ENCODE data around the gene PRKAR1B.
"Not testable (repeated sequence)": the region's sequence is repeated elsewhere in the genome, so short reads cannot be mapped to it uniquely, and the experiment has no call there.

The PRKAR1B gene

GRCh38 chr7:743341-744127 is 16.5 kb upstream of the PRKAR1B start:
- intact Hi-C loops (cut with DNase I), result not testable (repeated sequence)
- peak in 3 of 10 donors; percentile 47 to 85 (median 76) for DNase-seq

GRCh38 chr7:742791-743190 is 15.7 kb upstream of the PRKAR1B start:
- intact Hi-C loops (cut with DNase I), result no loop called here
- peak in 2 of 10 donors; percentile 22 to 31 for DNase-seq

GRCh38 chr7:741850-742249 is 14.8 kb upstream of the PRKAR1B start:
- intact Hi-C loops (cut with DNase I), result no loop called here
- peak in 2 of 10 donors; percentile 70 to 73 for DNase-seq

GRCh38 chr7:741191-741671 is 14.2 kb upstream of the PRKAR1B start:
- intact Hi-C loops (cut with DNase I), result no loop called here
- DNase-seq, result peak in 2 of 10 donors; percentile 58

- peak in 3 of 10 donors; percentile 2 to 83 (median 75) for DNase-seq
- intact Hi-C loops (cut with DNase I), result no loop called here
Observed at GRCh38 chr7:739983-740942, 13.2 kb upstream of the PRKAR1B start.

GRCh38 chr7:739455-739982 is 12.4 kb upstream of the PRKAR1B start:
- DNase-seq, result peak in 3 of 10 donors; percentile 14 to 83 (median 59)
- intact Hi-C loops (cut with DNase I), result no loop called here

GRCh38 chr7:738723-739454 is 11.8 kb upstream of the PRKAR1B start:
- intact Hi-C loops (cut with DNase I), result no loop called here
- peak in 3 of 10 donors; percentile 37 to 70 (median 59) for DNase-seq

- intact Hi-C loops (cut with DNase I), result no loop called here
- no peak for DNase-seq
Observed at GRCh38 chr7:738241-738640, 11.2 kb upstream of the PRKAR1B start.

- peak in 1 of 10 donors; percentile 22 for DNase-seq
- intact Hi-C loops (cut with DNase I), result no loop called here
Observed at GRCh38 chr7:734808-735207, 7.7 kb upstream of the PRKAR1B start.

GRCh38 chr7:734214-734613 is 7.1 kb upstream of the PRKAR1B start:
- DNase-seq, result no peak
- intact Hi-C loops (cut with DNase I), result no loop called here

- intact Hi-C loops (cut with DNase I), result no loop called here
- DNase-seq, result no peak
Observed at GRCh38 chr7:732556-732955, 5.5 kb upstream of the PRKAR1B start.

- peak in 2 of 10 donors; percentile 71 to 86 for DNase-seq
- intact Hi-C loops (cut with DNase I), result no loop called here
Observed at GRCh38 chr7:732094-732541, 5.0 kb upstream of the PRKAR1B start.

- intact Hi-C loops (cut with DNase I), result no loop called here
Observed at GRCh38 chr7:731440-732085, 4.5 kb upstream of the PRKAR1B start.

GRCh38 chr7:730501-731439 is 3.7 kb upstream of the PRKAR1B start:
- intact Hi-C loops (cut with DNase I), result no loop called here
- DNase-seq, result peak in 3 of 10 donors; percentile 17 to 55 (median 55)

More at GRCh38 chr7:731440-732085, 4.5 kb upstream of the PRKAR1B start:
- peak in 2 of 10 donors; percentile 59 to 60 for DNase-seq

- DNase-seq, result peak in 5 of 10 donors; percentile 32 to 87 (median 70)
Observed at GRCh38 chr7:729140-730000, 2.3 kb upstream of the PRKAR1B start.

GRCh38 chr7:728602-729001 is 1.5 kb upstream of the PRKAR1B start:
- peak in 3 of 10 donors; percentile 29 to 66 (median 64) for DNase-seq
- intact Hi-C loops (cut with DNase I), result no loop called here

More at GRCh38 chr7:729140-730000, 2.3 kb upstream of the PRKAR1B start:
- intact Hi-C loops (cut with DNase I), result no loop called here

- intact Hi-C loops (cut with DNase I), result no loop called here
- peak in 2 of 10 donors; percentile 59 to 64 for DNase-seq
Observed at GRCh38 chr7:727806-728460, 852 bp upstream of the PRKAR1B start.
